ENCODE results near the gene NMNAT2.
"Not testable (repeated sequence)": the region's sequence is repeated elsewhere in the genome, so short reads cannot be mapped to it uniquely, and the experiment has no call there.

NMNAT2 gene

DNA sequence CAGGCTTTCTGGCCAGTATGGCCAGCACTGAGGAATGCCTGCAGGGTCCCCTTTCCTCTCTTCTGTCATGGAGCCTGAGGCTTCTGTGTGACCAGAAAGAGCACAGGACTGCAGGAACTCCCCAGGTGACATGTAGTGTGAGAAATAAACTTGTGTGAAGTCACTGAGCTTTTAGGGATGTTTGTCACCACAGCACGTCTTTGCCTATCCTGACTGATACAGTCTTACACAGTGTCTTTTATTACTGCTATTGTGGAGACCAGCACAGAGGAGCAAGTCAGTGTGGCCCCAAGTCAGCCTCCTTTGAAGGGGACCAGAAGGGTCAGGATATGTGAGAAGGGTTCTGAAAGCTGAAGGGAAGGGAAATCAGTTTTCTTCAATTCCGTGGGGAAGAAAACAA, 129.6 kb downstream of the NMNAT2 start:
- no peak for DNase-seq (ENCODE audit: low read depth)

GRCh38 chr1:183287191-183287675, 130.9 kb downstream of the NMNAT2 start:
- no peak for DNase-seq (ENCODE audit: low read depth)

GRCh38 chr1:183285746-183286145, 132.4 kb downstream of the NMNAT2 start:
- DNase-seq (ENCODE audit: low read depth) = no peak

DNA sequence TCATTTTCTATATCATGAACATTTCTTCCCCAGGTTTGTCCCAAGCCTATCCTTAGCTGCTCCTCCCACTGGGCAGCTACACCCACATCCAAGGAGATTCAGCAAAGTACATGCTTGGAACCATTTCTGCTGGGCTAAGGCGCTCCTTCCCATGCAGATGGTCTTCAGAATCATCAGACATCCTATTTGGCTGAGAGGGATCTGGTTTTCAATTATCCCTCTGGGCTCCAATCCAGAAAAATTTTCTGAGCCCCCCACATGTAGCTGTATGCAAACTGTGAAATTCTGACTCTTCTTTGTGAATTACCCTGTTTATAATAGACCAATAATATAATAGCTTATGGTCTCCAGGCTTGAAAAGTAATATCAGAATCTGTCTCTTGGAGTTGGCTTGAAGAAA, 132.9 kb downstream of the NMNAT2 start:
- no peak for DNase-seq (ENCODE audit: low read depth)

DNA sequence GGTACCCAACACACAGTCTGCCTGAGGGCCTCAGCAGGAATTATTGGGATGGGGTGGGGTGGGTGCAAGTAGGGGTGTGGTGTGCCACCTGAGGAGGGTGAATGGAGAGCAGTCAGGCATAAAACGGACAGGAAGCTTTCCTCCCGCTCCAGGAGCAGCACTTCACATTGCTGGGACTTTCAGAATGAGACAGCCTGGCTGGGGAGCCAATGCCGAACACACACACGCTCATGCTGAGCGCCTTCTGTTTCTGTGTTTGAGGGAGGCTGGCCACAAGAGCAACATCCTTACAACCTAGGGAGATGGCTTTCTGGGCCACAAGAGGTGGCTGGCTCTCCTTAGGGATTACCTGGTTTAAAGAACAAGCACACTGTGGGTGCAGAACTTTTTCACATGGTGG, 134.1 kb downstream of the NMNAT2 start:
- no peak for DNase-seq (ENCODE audit: low read depth)

DNA sequence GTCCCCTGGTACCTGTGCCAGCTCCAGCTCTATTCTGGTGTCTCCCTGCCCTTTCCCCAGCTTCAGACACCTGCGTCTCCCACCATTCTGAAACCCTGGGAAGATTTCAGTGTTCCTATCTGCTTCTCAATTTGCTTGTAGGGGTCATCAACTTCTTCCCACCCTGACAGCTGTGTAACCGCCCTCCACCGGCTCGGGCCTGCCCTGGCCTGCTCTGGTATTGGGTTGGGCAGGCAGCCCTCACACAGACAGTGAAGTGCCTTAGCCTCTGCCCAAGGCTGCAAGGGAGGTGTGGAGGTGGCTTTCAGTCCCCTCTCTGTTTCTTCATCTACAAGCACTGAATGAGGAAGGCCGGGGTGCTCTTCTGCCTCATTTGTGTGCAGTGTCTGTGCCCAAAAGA, 134.9 kb downstream of the NMNAT2 start:
- DNase-seq (ENCODE audit: low read depth) = no peak

DNA sequence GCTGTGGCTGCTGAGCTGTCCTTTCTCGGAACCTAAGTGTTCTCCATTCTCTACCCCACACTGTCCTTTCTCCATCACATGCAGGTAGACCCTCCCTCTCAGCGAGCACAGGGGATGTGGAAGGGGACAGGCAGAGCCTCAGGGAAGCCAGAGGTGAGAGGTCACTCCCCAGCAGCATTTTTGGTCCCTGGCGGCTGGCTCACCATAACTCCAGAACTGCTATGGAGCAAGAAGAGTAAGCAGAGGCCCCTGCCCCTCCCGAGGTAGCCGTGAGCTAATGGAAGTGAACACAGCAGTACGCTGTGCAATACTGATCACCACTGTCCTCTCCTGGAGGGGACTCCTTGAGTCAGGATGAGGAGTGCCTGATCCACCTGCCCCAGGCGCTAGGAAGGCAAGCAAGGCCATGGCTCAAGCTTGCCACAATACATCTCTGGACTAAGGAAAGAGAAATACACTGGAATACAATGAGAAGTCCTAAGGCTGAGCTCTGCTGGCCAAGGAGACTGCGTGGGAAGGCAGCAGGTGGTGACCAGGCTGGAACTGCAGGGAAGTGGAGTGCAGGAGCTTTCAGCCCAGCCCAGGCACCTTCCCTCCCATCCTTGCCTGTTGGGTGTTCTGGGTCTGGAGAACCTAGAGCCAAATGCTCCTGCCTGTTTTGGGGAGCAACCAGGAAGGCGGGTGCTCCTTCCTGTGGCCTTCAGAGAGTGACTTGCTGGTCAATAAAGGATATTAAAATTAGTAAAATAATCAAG, 135.9 kb downstream of the NMNAT2 start:
- no peak for DNase-seq (ENCODE audit: low read depth)

DNA sequence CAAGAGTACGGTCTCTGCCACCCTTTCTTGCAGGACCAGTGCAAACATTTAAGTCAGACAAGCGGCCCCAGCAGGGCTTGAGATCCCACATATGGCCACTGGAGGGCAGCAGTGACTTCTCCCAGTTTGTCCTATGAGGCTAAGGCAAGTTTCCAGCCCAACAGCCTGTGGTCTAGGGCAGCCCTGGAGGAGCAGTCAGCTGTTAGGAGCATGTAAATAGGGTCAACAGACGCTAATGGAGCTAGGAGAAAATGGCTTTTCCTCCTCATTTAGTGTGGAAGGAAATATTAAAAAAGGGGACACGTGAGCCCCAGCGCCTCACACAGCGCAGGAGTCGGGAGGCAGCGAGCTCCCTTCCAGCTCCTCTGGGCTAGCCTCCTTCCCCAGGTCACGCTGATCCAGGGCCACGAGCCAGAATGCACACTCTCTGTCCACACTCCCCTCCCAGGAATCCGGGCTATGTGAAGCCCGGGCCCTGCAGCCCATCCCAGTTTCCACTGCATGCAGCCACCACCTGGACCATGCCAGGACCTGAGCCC, 136.6 kb downstream of the NMNAT2 start:
- DNase-seq (ENCODE audit: low read depth) = no peak

GRCh38 chr1:183281039-183281438, 137.1 kb downstream of the NMNAT2 start:
- no peak for DNase-seq (ENCODE audit: low read depth)

- no peak for DNase-seq (ENCODE audit: low read depth)
Observed at GRCh38 chr1:183279835-183280234, 138.3 kb downstream of the NMNAT2 start.

DNA sequence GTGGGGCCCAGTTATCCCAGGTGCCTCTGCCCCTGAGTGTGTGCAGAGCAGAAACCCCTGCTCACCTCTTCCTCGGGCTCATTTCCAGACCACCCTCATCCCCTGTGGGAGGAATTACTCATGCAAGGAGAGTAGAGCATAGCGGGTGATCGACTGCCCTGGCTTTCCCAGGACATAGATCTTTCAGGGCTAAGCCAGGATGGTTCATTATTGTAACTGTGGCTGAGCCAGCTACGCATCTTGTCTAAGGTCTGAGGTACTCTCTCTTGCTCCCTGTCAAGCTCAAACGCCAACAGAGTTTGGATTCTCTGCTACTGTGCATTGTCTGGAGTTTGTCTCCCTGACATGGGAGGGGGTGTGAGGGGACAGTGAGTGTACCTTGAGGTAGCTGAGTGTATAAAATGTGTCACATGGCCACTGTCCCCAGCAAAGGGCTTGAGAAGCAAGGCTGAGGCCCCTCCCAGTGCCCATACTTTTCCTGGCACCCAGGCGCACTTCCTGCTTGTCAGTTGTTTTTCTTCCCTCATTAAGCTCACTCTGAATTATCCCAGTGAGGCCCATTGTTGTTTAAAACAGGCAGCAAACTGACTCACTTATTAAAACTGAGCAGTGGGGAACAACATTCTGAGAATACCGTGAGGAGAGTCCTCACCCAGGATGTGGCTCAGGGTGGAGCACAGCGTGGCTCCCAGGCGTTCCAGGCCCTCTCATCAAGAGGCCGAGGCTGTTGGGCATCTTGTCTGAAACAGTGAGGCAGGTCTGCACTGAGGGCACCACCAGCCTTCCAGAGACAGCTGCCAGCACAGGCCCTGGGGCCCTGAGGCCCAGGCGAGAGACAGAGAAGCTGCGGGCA, 139.2 kb downstream of the NMNAT2 start:
- no peak for DNase-seq (ENCODE audit: low read depth)

- no peak for DNase-seq (ENCODE audit: low read depth)
Observed at GRCh38 chr1:183277821-183278738, 140.1 kb downstream of the NMNAT2 start.

DNA sequence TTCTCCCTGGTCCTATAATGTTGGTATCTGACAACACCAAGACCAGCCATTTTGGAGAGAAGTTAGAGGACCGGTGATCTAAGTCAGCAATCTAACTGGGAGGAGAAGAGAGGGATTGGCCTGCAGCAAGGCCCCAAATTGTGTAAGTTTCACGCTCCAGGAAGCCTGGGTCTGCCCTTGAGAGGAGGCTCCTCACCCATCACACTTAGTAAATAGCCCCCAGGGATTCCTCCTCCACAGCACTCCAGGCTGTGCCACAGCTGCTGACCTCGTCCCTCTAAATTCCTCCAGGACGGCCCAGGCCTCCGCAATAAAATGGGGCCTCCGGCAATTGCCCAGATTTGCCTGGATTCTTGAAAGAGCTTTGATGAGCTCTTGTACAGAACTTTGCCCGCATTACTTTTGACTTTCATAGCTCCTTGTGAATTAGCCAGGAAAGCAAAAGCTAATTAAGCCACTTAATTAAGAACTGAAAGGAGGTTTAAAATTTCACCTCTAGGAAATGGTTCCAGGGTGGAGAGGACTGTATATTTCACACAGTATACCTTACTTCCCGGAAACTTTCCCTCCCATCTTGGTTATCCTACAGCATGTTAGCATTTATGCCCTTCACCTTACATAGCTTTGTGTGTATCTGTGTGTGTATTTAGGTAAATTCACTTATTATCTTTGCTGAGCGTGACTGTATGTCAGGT, 141.6 kb downstream of the NMNAT2 start:
- DNase-seq (ENCODE audit: low read depth) = no peak

GRCh38 chr1:183275322-183275721, 142.9 kb downstream of the NMNAT2 start:
- DNase-seq (ENCODE audit: low read depth) = no peak

GRCh38 chr1:183274836-183275235, 143.3 kb downstream of the NMNAT2 start:
- no peak for DNase-seq (ENCODE audit: low read depth)

- DNase-seq (ENCODE audit: low read depth) = not testable (repeated sequence)
Observed at GRCh38 chr1:183273984-183274383, 144.2 kb downstream of the NMNAT2 start.

DNA sequence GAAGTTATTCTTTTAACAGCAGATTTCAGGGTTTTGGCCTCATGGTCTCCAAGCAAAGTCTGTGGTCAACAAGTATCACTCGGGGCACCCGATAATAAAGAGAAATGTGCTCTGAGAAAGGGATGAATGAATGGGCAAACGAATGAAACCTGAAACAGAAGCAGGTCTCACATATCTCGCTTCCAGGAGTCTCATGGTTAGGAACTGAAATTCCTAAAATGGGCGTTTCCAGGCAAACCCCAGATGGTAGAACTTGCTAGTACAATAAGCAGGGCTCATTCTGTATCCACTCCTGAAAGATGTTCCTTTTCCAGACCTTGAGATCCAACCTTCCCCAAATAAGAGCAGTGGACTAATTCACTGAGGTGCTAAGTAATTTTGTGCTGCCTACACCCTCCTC, 144.9 kb downstream of the NMNAT2 start:
- DNase-seq (ENCODE audit: low read depth) = no peak

- no peak for DNase-seq (ENCODE audit: low read depth)
Observed at GRCh38 chr1:183272390-183272848, 145.8 kb downstream of the NMNAT2 start.

GRCh38 chr1:183270541-183271141, 147.5 kb downstream of the NMNAT2 start:
- no peak for DNase-seq (ENCODE audit: low read depth)

DNA sequence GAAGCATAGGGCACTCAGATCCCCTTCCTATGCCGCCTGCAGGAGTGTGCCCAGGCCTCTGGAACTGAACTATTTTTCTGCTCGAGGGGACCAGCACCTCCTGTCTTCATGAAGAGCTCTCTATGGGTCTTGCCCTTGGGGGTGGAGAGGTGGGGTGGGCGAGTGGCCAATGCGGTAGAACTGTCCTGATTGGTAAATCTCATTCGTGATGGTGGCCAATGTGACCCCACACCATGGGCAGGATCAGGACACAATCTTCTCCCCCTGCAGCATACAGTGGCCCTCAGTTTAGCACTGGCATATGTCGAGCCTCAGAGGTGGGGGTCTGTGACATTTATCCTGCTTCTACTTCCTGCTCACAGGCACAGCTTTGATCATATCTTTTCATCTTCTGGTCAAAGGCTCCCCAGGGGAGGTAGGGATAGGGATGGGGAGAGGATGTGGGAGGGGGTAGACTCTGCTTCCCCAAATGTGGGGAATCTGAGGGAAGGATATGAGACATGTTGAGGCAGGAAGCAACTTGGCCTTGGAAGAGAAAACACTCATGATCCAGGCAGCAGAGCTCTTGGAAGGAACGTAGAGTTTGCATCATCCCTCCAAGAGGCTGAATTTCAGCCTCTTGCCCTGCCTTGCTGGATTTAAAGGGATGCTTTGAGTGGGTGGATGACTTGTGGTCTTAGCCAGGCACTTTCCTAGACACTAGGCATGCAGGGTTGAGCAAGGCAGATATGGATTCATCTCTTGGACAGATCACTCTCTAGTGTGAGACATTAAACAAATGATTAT, 150.3 kb downstream of the NMNAT2 start:
- DNase-seq (ENCODE audit: low read depth) = no peak

All from T-helper 22 cell (primary cell).